Adrenal gland (tissue), 12 donors: ENCODE results near the gene RCL1. TPM values are rescaled to one million over a fixed set of nuclear protein-coding genes. Genes with fewer than 3 reads are reported as not detected.

ENCODE experiments used
- DNase-seq, 7 donors: peaks; one replicate each; pipeline ENCODE4 v3.0.0-alpha.2; 2019 to 2020
- H3K27ac ChIP-seq, 5 donors: fragments of 200-600 bp; sonication (generic) in 4 of 5; 1 replicate in 3 of 5; 2 replicates in 2 of 5; pipeline versions ENCODE4 v1.5.1 to v1.8.0; 2016 to 2020; ENCODE audit warnings: mild to moderate bottlenecking in 1 of 5
- H3K27me3 ChIP-seq: fragments of 200-600 bp; 2 replicates; pipeline ENCODE4 v1.8.0; 2021
- H3K36me3 ChIP-seq, 2 donors: fragments of 200-600 bp; replicated peaks in 1 of 2; 1 replicate in 1 of 2; 2 replicates in 1 of 2; pipeline versions ENCODE4 v1.5.1 to v1.8.0; 2018 to 2022
- H3K4me1 ChIP-seq, 2 donors: fragments of 200-600 bp; replicated peaks in 1 of 2; 1 replicate in 1 of 2; 2 replicates in 1 of 2; pipeline versions ENCODE4 v1.5.1 to v1.8.0; 2018 to 2021
- H3K4me3 ChIP-seq, 4 donors: fragments of 200-600 bp; sonication (generic) in 3 of 4; one replicate each; pipeline ENCODE4 v1.5.1; 2016 to 2018
- H3K9me3 ChIP-seq, 3 donors: fragments of 200-600 bp; sonication (generic) in 1 of 3; replicated peaks in 1 of 3; 1 replicate in 2 of 3; 2 replicates in 1 of 3; pipeline versions ENCODE4 v1.5.1 to v1.8.0; 2016 to 2021
- POLR2A ChIP-seq, 2 donors: fragments of 450-650 bp; IDR thresholded peaks; one replicate each; pipeline ENCODE4 v1.6.1; 2017; ENCODE audit warnings: antibody characterized with exemption in 2 of 2, mild to moderate bottlenecking in 2 of 2, moderate library complexity in 1 of 2
- WGBS, 4 donors: extraction: QIAGEN DNeasy Blood & Tissue Kit in 2 of 4; methylation state at CpG; one replicate each; pipeline versions ENCODE4 v1.1.5 to v1.1.7; 2013 to 2017; 5-methylcytosine and 5-hydroxymethylcytosine counted together
- intact Hi-C, 2 donors: fragments of 100-400 bp; cut with DNase I; formaldehyde crosslinking; loops; one replicate each; pipeline versions ENCODE4 v1.14.1 to v1.15.0; 2022 to 2023
- polyA plus RNA-seq, 3 donors: library from polyadenylated mRNA; stranded (reverse); fragments of 200-250 nt in 2 of 3; fragments of 350-450 nt in 1 of 3; fragmentation: Illumina TruSeq in 1 of 3; extraction: RNeasy Lipid Tissue Mini Kit (QIAGEN cat#74804) in 1 of 3; gene quantifications; one replicate each; pipeline ENCODE4 v1.2.3, GENCODE V29; 2013 to 2014
- total RNA-seq, 9 donors: library from RNA; depleted of rRNA in 4 of 9; stranded (reverse); fragments of >200 nt in 4 of 9; fragments of 120-200 nt in 1 of 9; fragmentation: NEBNext Ultra II Directional in 1 of 9; extraction: Animal tissue kit (Norgen Biotek cat#: 25700) in 1 of 9; gene quantifications; one replicate each; pipeline versions ENCODE4 v1.1.0 to v1.2.4, GENCODE V29; 2013 to 2023
- TF ChIP-seq, protein P1 (sequence below), 6 experiments: fragments of 450-650 bp in 4 of 6; fragments of 200-600 bp in 2 of 6; sonication (generic) in 1 of 6; IDR thresholded peaks; 1 replicate in 5 of 6; 2 replicates in 1 of 6; pipeline versions ENCODE4 v1.5.1 to v1.8.0; 2016 to 2021; ENCODE audit warnings: antibody characterized with exemption in 6 of 6, mild to moderate bottlenecking in 2 of 6, moderate library complexity in 1 of 6
- donor health status: healthy with polysubstance abuse.
- donor health status: Bipolar disorder and iron deficiency.
- donor health status: DM: yes; HTN: yes; CAD: no.
- donor health status: DM: no; HTN: no; CAD: no.
- donor health status: DM: no; HTN: no; CAD: no.
- donor health status: DM: yes; HTN: yes; CAD: no.

RCL1 gene
- total and polyA plus RNA-seq, 12 donors, result 15.4 to 33.4 (median 22.6) TPM

DNA sequence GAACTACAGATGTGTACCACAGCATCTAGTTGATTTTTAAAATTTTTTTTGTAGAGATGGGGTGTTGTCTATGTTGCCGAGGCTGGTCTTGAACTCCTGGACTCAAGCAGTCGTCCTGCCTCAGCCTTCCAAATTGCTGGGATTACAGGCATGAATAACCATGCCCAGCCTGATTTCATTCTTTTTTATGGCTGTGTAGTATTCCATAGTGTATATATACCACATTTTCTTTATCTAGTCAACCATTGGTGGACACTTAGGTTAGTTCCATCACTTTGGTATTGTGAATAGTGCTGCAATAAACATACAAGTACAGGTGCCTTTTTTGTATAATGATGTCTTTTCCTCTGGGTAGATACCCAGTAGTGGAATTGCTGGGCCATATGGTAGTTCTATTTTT lies 3.8 kb downstream of the RCL1 start:
- WGBS, 4 donors, result 82 to 96% (median 94%) methylated on average over 2 of the region's 2 CpGs

DNA sequence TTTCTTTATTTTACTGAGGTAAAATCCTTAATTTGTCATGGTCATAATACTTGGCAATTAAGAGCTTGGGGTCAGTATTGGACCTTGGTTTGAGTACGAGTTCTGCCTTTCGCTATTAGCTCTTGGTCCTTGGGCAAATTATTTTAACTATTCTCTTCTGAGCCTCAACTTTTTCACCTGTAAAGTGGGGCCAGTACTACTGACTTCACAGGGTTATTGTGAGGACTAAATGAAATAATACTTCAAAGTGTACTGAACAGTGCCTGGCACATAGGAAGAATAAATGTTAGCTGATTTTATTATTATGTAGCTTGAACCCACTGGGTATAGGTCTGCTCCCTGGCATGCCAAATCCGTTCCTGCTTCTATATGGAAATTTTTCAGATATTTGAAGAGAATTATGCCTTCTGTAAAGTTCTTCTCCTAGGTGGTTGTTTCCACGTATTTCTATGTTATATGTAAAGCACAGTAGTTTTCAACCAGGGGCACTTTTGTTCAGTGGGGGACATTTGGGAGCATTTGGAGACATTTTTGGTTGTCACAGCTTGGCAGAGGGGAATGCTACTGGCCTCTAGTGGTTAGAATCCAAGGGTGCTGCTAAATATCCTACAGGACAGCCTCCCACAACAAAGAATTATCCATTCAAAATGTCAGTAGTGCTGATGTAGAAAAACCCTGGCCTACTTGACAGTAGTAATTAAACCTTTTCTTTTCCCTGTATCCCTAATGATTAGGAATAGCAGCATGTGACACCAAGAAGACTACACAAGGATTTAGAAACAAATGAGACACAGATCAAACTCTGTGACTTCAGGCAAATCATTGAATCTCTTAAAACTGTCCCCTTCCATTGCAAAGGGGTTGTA lies 4.5 kb downstream of the RCL1 start:
- Histone ChIP-seq H3K36me3 (no peaks in the 10 kb centered on the region), H3K27ac (peak overlapping the region in 3 of 5 donors; percentile 0 to 64 (median 10)), H3K27me3 (no peaks in the 10 kb centered on the region), H3K4me3 (no peak overlapping the region), H3K4me1 (peaks cover 13 to 42% of the 10 kb centered on the region in 2 donors), H3K9me3 (no peaks in the 10 kb centered on the region)
- WGBS, 4 donors, result 78 to 89% (median 81%) methylated on average over 4 of the region's 4 CpGs
- DNase-seq, result peak in 4 of 7 donors; percentile 32 to 65 (median 40)
- intact Hi-C loops, result loop anchor here (10.0 kb wide), 1 partner anchor 188 kb away; the partner anchor contains the start of gene JAK2 (in 2 of the 2)
- no peak for TF ChIP-seq POLR2A (IDR thresholded peaks at IDR 0.05)
- TF ChIP-seq, protein P1, sequence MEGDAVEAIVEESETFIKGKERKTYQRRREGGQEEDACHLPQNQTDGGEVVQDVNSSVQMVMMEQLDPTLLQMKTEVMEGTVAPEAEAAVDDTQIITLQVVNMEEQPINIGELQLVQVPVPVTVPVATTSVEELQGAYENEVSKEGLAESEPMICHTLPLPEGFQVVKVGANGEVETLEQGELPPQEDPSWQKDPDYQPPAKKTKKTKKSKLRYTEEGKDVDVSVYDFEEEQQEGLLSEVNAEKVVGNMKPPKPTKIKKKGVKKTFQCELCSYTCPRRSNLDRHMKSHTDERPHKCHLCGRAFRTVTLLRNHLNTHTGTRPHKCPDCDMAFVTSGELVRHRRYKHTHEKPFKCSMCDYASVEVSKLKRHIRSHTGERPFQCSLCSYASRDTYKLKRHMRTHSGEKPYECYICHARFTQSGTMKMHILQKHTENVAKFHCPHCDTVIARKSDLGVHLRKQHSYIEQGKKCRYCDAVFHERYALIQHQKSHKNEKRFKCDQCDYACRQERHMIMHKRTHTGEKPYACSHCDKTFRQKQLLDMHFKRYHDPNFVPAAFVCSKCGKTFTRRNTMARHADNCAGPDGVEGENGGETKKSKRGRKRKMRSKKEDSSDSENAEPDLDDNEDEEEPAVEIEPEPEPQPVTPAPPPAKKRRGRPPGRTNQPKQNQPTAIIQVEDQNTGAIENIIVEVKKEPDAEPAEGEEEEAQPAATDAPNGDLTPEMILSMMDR (IDR thresholded peaks at IDR 0.05), result peak; percentile 43 to 72 (median 55)

More for the DNA sequence above, 3.8 kb downstream of the RCL1 start:
- Histone ChIP-seq H3K36me3 (no peaks in the 10 kb centered on the region), H3K4me1 (peaks cover 19 to 47% of the 10 kb centered on the region in 2 donors), H3K4me3 (no peak overlapping the region), H3K9me3 (no peaks in the 10 kb centered on the region), H3K27ac (no peak overlapping the region), H3K27me3 (no peaks in the 10 kb centered on the region)
- intact Hi-C loops, result loop anchor here (10.0 kb wide), 1 partner anchor 188 kb away; the partner anchor contains the start of gene JAK2 (in 2 of the 2)
- TF ChIP-seq, protein P1 (IDR thresholded peaks at IDR 0.05), result no peak
- TF ChIP-seq POLR2A (IDR thresholded peaks at IDR 0.05), result no peak
- DNase-seq, result no peak

DNA sequence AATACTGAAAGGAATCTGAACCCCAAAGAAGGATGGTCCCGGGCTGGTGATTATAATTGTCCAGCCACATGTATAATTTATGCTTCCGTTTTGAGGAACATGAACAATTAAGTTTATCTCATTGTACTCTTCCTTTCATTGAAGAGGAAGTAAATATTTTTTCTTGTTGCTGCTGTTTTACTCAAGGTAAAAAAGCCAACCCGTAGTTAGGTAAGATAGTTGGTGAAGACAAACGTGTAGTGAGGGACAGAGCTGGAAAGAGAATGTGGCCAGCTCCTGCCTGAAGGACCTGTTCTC lies 5.1 kb downstream of the RCL1 start:
- no peaks in the 10 kb centered on the region for H3K27me3 ChIP-seq
- H3K4me1 ChIP-seq, result peaks cover 13 to 42% of the 10 kb centered on the region in 2 donors
- no peaks in the 10 kb centered on the region for H3K36me3 ChIP-seq
- H3K4me3 ChIP-seq, result no peak overlapping the region
- H3K9me3 ChIP-seq, result no peaks in the 10 kb centered on the region
- intact Hi-C loops, result loop anchor here (10.0 kb wide), 1 partner anchor 187 kb away; the partner anchor contains the start of gene JAK2 (in 2 of the 2)
- 34 to 45% (median 40%) methylated on average over 4 of the region's 4 CpGs for WGBS, 4 donors
- peak overlapping the region in 3 of 5 donors; percentile 0 to 64 (median 10) for H3K27ac ChIP-seq
- DNase-seq, result no peak
- TF ChIP-seq POLR2A (IDR thresholded peaks at IDR 0.05), result no peak
- TF ChIP-seq, protein P1 (IDR thresholded peaks at IDR 0.05), result no peak

DNA sequence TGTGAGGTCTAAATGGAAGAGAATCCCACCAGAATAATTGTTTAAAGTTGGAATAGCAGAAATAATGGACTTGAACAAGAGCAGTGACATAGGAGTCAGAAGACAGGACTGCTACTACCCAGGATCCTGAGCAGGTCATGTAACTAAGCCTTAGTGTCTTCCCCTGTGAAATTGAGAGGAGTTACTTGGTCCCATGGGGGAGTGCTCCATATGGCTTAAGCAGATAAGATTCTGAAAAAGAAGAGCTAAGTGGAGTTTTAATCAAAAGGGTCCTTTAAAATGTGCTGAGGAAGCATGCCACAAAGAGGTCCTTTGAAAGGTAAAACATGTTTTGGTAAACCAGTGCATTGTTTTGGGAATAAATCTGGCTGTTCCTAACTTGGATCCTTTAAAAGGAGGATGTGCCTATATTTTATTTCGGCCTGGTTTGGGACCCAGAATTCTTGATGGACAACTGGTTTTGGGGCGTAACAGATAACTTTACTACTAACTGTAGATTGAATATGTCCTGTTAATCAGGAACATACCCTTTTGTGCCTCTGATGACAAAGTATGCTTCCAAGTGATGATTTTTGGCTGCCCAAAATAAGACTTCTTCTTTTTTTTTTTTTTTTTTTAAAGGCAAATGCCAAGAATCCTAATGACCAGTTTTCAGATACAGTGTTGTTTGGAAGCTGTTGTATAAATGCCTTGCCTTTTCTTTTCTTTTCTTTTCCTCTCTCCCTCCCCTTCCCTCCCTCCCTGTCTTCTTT lies 5.7 kb downstream of the RCL1 start:
- TF ChIP-seq, protein P1 (IDR thresholded peaks at IDR 0.05), result no peak
- no peak for TF ChIP-seq POLR2A (IDR thresholded peaks at IDR 0.05)
- Histone ChIP-seq H3K27ac (peak overlapping the region in 3 of 5 donors; percentile 0 to 64 (median 10)), H3K9me3 (no peaks in the 10 kb centered on the region), H3K36me3 (no peaks in the 10 kb centered on the region), H3K4me1 (peaks cover 13 to 42% of the 10 kb centered on the region in 2 donors), H3K4me3 (no peak overlapping the region), H3K27me3 (no peaks in the 10 kb centered on the region)
- 72 to 89% (median 87%) methylated on average over 2 of the region's 2 CpGs for whole genome bisulfite sequencing, 4 donors
- intact Hi-C loops, result loop anchor here (10.0 kb wide), 1 partner anchor 186 kb away; the partner anchor contains the start of gene JAK2 (in 2 of the 2)
- no peak for DNase-seq
